Transverse colon (tissue), 4 donors: ENCODE data around the gene DOCK3. TPM values are rescaled to one million over a fixed set of nuclear protein-coding genes. Genes with fewer than 3 reads are reported as not detected.

Source experiments
- DNase-seq: peaks from one replicate; pipeline ENCODE4 v3.0.0-alpha.2; 2019
- H3K27ac ChIP-seq, 4 donors: fragments of 200-600 bp; sonication (generic); 2 replicates each; pipeline ENCODE4 v1.5.1; 2016 to 2018; ENCODE audit warnings: inconsistent platforms in 4 of 4
- H3K27me3 ChIP-seq: fragments of 200-600 bp; sonication (generic); 2 replicates; pipeline ENCODE4 v1.5.1; 2017; ENCODE audit warnings: inconsistent platforms
- H3K36me3 ChIP-seq, 4 donors: fragments of 200-600 bp; sonication (generic); 2 replicates each; pipeline ENCODE4 v1.5.1; 2017 to 2019; ENCODE audit warnings: inconsistent platforms in 4 of 4
- H3K4me1 ChIP-seq, 4 donors: fragments of 200-600 bp; sonication (generic); 2 replicates each; pipeline ENCODE4 v1.5.1; 2017 to 2020; ENCODE audit warnings: inconsistent platforms in 4 of 4
- H3K4me3 ChIP-seq, 4 donors: fragments of 200-600 bp; sonication (generic); 1 replicate in 1 of 4; 2 replicates in 3 of 4; pipeline versions ENCODE4 v1.5.1 to v1.6.1; 2017 to 2019; ENCODE audit warnings: inconsistent platforms in 4 of 4
- H3K9me3 ChIP-seq, 2 donors: fragments of 200-600 bp; sonication (generic); 2 replicates each; pipeline ENCODE4 v1.5.1; 2017 to 2019; ENCODE audit warnings: inconsistent platforms in 2 of 2
- EP300 ChIP-seq: sonication (generic); formaldehyde crosslinking; IDR thresholded peaks from one replicate; pipeline ENCODE4 v1.6.1; 2017; ENCODE audit warnings: antibody characterized with exemption, low read depth
- POLR2A ChIP-seq: fragments of 450-650 bp; IDR thresholded peaks from one replicate; pipeline ENCODE4 v1.6.1; 2016; ENCODE audit warnings: antibody characterized with exemption, mild to moderate bottlenecking, moderate library complexity
- POLR2AphosphoS5 ChIP-seq, 3 donors: sonication (generic); formaldehyde crosslinking; IDR thresholded peaks; one replicate each; pipeline ENCODE4 v1.6.1; 2016; ENCODE audit warnings: antibody characterized with exemption in 3 of 3
- WGBS, 2 donors: methylation state at CpG; one replicate each; pipeline ENCODE4 v1.1.5; 2018; ENCODE audit warnings: low coverage in 1 of 2; 5-methylcytosine and 5-hydroxymethylcytosine counted together
- in situ Hi-C, 4 donors: fragments of 200-750 bp; cut with MboI; loops; one replicate each; pipeline versions ENCODE4 v1.15.0 to v1.15.1; 2017; ENCODE audit warnings: low sequenced_read_pairs in 3 of 4, low pct_ligation_motif_present in 1 of 4, low pct_unique_long_range_greater_than_20kb in 1 of 4
- intact Hi-C: fragments of 100-400 bp; cut with DNase I; formaldehyde crosslinking; loops from one replicate; pipeline ENCODE4 v1.15.1; 2023; ENCODE audit warnings: low total_unique reads
- total RNA-seq, 4 donors: library from RNA; depleted of rRNA; stranded (reverse); fragments of >200 nt; gene quantifications; one replicate each; pipeline ENCODE4 v1.1.0, GENCODE V29; 2016
- TF ChIP-seq, protein P1 (sequence below), 5 experiments: fragments of 200-600 bp in 3 of 5; fragments of 450-650 bp in 2 of 5; sonication (generic) in 3 of 5; IDR thresholded peaks; 1 replicate in 2 of 5; 2 replicates in 3 of 5; pipeline ENCODE4 v1.5.1; 2016 to 2017; ENCODE audit warnings: antibody characterized with exemption in 5 of 5, inconsistent platforms in 3 of 5, mild to moderate bottlenecking in 2 of 5, moderate library complexity in 1 of 5

Gene DOCK3
- total RNA-seq, 4 donors from 2014 or later: 0.41 to 0.75 (median 0.62) TPM

DNA sequence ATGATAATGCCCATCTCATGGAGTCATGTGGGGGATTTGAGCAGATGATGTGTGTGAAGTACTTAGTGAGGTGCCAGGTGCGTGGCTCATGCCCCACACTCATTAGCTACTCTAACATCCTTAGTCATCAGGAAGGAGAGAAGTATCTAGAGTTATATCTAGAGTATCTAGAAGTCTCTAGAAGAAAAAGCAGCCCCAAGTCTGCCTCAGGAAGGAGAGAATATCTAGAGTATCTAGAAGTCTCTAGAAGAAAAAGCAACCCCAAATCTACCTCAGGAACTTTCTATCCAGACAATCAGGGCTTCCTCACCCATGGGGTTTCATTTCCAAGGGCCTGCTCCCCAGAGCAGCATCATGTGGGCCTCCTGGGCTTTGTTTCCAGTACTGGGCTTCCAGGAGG is 24.7 kb upstream of the DOCK3 start:
- Histone ChIP-seq H3K9me3 (no peaks in the 10 kb centered on the region), H3K4me3 (no peak overlapping the region), H3K27ac (no peak overlapping the region), H3K4me1 (no peaks in the 10 kb centered on the region), H3K36me3 (peaks cover 0 to 10% (median 3%) of the 10 kb centered on the region in 4 donors), H3K27me3 (no peaks in the 10 kb centered on the region)
- 93 to 100% methylated on average over 1 of the region's 1 CpG for WGBS, 2 donors
- DNase-seq: no peak
- in situ Hi-C loops: no loop called here
- TF ChIP-seq POLR2AphosphoS5 (IDR thresholded peaks at IDR 0.05): no peak
- TF ChIP-seq EP300: no peak
- TF ChIP-seq, protein P1, sequence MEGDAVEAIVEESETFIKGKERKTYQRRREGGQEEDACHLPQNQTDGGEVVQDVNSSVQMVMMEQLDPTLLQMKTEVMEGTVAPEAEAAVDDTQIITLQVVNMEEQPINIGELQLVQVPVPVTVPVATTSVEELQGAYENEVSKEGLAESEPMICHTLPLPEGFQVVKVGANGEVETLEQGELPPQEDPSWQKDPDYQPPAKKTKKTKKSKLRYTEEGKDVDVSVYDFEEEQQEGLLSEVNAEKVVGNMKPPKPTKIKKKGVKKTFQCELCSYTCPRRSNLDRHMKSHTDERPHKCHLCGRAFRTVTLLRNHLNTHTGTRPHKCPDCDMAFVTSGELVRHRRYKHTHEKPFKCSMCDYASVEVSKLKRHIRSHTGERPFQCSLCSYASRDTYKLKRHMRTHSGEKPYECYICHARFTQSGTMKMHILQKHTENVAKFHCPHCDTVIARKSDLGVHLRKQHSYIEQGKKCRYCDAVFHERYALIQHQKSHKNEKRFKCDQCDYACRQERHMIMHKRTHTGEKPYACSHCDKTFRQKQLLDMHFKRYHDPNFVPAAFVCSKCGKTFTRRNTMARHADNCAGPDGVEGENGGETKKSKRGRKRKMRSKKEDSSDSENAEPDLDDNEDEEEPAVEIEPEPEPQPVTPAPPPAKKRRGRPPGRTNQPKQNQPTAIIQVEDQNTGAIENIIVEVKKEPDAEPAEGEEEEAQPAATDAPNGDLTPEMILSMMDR (IDR thresholded peaks at IDR 0.05): no peak
- no peak for TF ChIP-seq POLR2A
- intact Hi-C loops: no loop called here

DNA sequence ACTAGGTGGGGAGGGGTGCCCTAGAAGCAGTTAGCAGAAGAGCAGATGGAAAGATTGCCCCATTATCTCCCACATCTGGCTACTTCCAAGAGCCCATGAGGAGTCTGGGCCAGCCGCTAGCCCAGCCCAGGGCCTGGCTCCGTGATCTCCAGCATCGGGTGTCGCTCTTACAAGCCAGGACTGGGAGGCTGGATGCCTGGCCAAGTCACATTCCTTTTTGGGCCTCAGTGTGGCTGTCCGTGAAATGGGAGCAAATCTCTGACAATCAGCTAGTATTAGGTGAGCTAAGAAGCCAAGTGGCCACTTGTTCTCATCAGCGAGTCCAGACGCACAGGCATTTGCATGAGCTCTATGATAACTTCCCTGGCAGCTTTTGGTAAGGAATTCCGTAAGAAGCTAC is 23.3 kb upstream of the DOCK3 start:
- intact Hi-C loops: no loop called here
- WGBS, 2 donors: 92 to 100% methylated on average over 1 to 8 of the region's 8 CpGs
- in situ Hi-C loops: no loop called here

DNA sequence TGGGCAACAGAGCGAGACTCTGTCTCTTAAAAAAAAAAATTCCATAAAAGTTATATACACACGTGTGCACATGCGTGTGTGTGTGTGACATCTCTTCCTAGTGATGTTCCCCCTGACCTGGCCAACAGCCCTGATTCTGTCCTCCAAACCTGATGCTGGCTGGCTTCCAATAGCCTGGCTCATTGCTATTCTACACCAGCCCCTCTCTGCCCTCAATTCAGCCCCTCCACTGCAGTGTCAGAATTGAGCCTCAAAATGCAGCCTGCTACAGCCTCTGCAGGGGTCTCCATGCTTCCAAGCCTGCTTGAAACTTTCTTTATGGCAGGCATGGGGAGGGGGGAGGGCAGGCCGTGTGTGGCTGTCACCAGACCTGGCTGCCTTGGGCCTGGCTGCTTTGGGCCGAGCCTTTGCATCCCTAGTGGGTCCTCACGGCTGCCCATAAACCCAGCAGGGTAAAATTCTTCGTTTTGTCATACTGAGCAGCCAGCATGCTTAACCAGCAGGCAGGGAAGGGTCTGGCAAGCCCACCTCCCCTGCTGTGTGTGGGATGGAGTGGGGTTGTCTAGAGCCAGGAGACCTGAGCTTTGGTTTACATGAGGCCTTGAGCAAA is 22.7 kb upstream of the DOCK3 start:
- TF ChIP-seq POLR2A (no peak), EP300 (no peak), POLR2AphosphoS5 (IDR thresholded peaks at IDR 0.05) (no peak)
- TF ChIP-seq, protein P1 (IDR thresholded peaks at IDR 0.05): no peak
- Histone ChIP-seq H3K9me3 (no peaks in the 10 kb centered on the region), H3K36me3 (no peaks in the 10 kb centered on the region), H3K27ac (no peak overlapping the region), H3K4me3 (no peak overlapping the region), H3K4me1 (no peaks in the 10 kb centered on the region), H3K27me3 (no peaks in the 10 kb centered on the region)
- intact Hi-C loops (no loop called here), in situ Hi-C loops (no loop called here)
- no peak for DNase-seq
- WGBS, 2 donors: 61 to 89% methylated on average over 3 to 7 of the region's 7 CpGs

More for the DNA sequence above, 23.3 kb upstream of the DOCK3 start:
- Histone ChIP-seq H3K36me3 (no peaks in the 10 kb centered on the region), H3K27me3 (no peaks in the 10 kb centered on the region), H3K4me3 (no peak overlapping the region), H3K9me3 (no peaks in the 10 kb centered on the region), H3K4me1 (no peaks in the 10 kb centered on the region), H3K27ac (no peak overlapping the region)
- no peak for DNase-seq
- TF ChIP-seq POLR2A (no peak), EP300 (no peak), POLR2AphosphoS5 (IDR thresholded peaks at IDR 0.05) (no peak)
- TF ChIP-seq, protein P1 (IDR thresholded peaks at IDR 0.05): no peak

DNA sequence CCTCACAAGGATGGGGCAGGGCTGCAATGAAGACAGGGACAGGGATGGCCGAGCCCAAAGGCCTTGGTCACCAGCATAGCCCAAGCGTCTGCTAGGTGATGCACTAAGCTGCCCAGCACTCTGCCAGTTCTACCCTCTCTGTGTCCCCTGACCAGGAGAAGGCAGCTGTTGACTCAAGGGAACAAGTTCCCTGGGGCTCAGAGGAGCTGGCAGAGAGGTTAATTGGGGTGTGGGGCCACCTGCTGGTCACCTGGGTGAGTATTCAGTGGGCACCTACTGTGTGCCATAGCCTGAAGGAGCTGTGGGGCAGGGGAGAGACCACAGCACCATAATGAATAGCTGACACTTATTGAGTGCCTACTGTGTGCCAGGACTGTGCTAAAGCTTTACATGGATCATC is 22.0 kb upstream of the DOCK3 start:
- no peak overlapping the region for H3K4me3 ChIP-seq
- 54 to 100% methylated on average over 1 to 2 of the region's 2 CpGs for WGBS, 2 donors
- no peaks in the 10 kb centered on the region for H3K36me3 ChIP-seq
- H3K27me3 ChIP-seq: no peaks in the 10 kb centered on the region
- H3K27ac ChIP-seq: no peak overlapping the region
- DNase-seq: peak; percentile 34
- TF ChIP-seq, protein P1 (IDR thresholded peaks at IDR 0.05): peak; percentile 30 to 52 (median 43)
- TF ChIP-seq POLR2AphosphoS5 (IDR thresholded peaks at IDR 0.05) (no peak), EP300 (no peak), POLR2A (no peak)
- H3K4me1 ChIP-seq: no peaks in the 10 kb centered on the region
- H3K9me3 ChIP-seq: no peaks in the 10 kb centered on the region
- intact Hi-C loops: no loop called here
- in situ Hi-C loops: no loop called here
